Effector memory CD8-positive, alpha-beta T cell (primary cell): Measurements from ENCODE around the gene IL9.
A peak's percentile ranks its signal among the peaks of the same experiment; 100 is the strongest.

Experiments used
- ATAC-seq: fragments of 150-1000 bp; cut with Tn5 transposase; replicated peaks from 2 replicates; pipeline ENCODE4 v1.10.0; 2021; ENCODE audit warnings: mild to moderate bottlenecking, moderate library complexity
- DNase-seq, 3 experiments: peaks; one replicate each; pipeline ENCODE4 v3.0.0; 2021
- H3K27ac Mint-ChIP-seq, 2 donors: one replicate each; pipeline ENCODE4 v1.8.0; 2022; ENCODE audit warnings: mild to moderate bottlenecking in 2 of 2, mixed read lengths in 2 of 2, moderate library complexity in 2 of 2
- H3K27me3 Mint-ChIP-seq, 2 donors: one replicate each; pipeline ENCODE4 v1.8.0; 2022; ENCODE audit warnings: mixed read lengths in 2 of 2
- H3K36me3 Mint-ChIP-seq: one replicate; pipeline ENCODE4 v1.8.0; 2022; ENCODE audit warnings: mild to moderate bottlenecking, moderate library complexity, mixed read lengths; ENCODE audit not compliant: insufficient read depth
- H3K4me1 Mint-ChIP-seq, 2 donors: one replicate each; pipeline ENCODE4 v1.8.0; 2022; ENCODE audit warnings: low read depth in 2 of 2, mixed read lengths in 2 of 2
- H3K4me3 Mint-ChIP-seq, 2 donors: one replicate each; pipeline ENCODE4 v1.8.0; 2022; ENCODE audit warnings: mild to moderate bottlenecking in 2 of 2, mixed read lengths in 2 of 2, moderate library complexity in 2 of 2
- H3K9me3 Mint-ChIP-seq, 2 donors: one replicate each; pipeline ENCODE4 v1.8.0; 2022; ENCODE audit warnings: mixed read lengths in 2 of 2

The IL9 gene

DNA sequence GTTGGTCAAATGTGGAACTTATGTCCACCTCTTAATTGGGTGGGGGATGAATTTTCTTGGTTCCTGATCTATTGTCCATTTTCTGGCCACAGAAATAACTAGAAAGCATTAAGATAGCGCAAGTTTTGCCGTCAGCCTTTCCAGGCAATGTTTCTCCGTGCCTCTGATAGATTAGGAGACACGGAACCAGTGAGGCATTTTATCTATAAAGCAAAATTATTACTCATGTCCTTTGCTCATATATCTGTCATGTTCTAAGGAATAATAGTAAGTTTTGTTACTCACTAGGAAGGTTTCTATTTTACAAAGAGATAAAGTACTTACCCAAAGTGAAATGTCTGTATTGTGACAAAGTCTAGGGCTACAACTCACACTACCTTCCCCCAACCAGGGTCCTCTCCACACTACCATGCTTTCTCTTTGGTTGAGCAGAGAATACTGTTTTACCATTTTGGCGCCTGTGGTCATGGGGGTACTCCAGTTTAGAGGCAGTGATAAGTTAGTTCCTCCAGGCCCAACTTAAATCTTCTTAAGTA is 19.9 kb upstream of the IL9 start:
- Mint-ChIP-seq H3K27me3 (peaks cover 45 to 54% of the 10 kb centered on the region in 2 donors), H3K4me1 (peaks cover 7 to 27% of the 10 kb centered on the region in 2 donors), H3K27ac (no peak overlapping the region), H3K4me3 (no peak overlapping the region), H3K9me3 (peaks cover 1 to 14% of the 10 kb centered on the region in 2 donors), H3K36me3 (no peaks in the 10 kb centered on the region)
- DNase-seq (no peak), ATAC-seq (no peak)

DNA sequence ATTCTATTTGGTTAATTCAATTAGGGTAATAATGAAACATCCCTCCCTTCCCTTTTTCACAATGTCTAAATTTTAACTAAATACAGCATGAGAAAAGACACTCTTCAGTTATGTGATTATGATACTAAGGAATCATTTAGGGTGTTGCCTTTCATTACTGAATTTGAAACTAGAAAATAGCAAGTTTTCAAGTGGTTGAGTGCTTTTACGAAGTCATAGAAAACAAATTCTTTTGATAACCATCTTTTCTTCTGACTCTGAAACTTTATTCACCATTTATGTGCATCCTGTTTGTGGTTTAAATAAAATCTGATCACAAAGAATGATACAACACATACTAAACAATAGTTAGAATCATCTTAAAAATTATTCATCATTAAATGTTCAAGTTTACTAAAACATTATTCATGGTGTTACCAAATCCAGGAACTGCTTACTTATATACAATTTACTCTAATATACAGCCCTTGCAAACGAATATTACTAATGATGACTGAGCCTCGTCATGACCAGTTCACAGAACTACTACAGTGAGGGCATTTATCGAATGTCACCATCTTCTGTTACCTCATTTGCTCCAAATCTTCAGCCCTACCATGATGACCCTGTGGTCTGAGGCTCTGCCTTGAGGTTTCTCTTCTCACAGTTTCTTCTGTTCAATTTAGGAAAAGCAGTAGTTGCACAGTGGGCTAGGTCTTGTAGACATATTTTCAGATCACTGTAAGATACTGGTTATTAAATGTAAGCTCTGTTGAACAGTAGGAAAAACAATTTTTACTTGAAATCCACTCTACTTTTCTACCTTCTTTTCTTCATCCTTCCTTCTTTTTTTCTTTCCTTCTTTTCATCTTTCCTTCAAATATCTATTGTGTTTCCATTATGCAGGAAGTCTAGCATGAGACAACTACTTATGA is 18.3 kb upstream of the IL9 start:
- DNase-seq (no peak), ATAC-seq (peak; percentile 24)
- Mint-ChIP-seq H3K27ac (no peak overlapping the region), H3K9me3 (peaks cover 1 to 14% of the 10 kb centered on the region in 2 donors), H3K27me3 (peaks cover 55 to 62% of the 10 kb centered on the region in 2 donors), H3K4me3 (no peak overlapping the region), H3K36me3 (no peaks in the 10 kb centered on the region), H3K4me1 (peaks cover 7 to 27% of the 10 kb centered on the region in 2 donors)

DNA sequence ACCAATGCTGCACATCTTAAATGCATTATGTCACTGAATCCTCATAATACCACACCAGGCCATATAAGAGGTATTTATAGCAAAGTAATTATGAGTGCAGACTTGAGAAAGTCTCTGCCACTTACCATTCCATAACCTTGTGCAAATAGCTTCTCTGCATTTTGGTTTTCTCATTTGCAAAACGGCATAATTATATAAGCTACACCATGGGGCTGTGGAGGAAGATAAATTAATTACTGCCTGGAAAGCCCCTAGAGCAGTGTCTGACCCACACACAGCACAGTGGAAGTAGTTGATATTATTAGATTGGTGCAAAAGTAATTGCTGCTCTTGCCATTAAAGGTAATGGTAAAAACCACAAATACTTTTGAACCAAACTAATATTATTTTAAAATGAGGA is 9.5 kb upstream of the IL9 start:
- H3K36me3 Mint-ChIP-seq: no peaks in the 10 kb centered on the region
- H3K9me3 Mint-ChIP-seq: no peaks in the 10 kb centered on the region
- ATAC-seq: no peak
- H3K27ac Mint-ChIP-seq: no peak overlapping the region
- H3K27me3 Mint-ChIP-seq: peaks cover 58 to 65% of the 10 kb centered on the region in 2 donors
- no peak overlapping the region for H3K4me3 Mint-ChIP-seq
- DNase-seq: no peak
- no peaks in the 10 kb centered on the region for H3K4me1 Mint-ChIP-seq

DNA sequence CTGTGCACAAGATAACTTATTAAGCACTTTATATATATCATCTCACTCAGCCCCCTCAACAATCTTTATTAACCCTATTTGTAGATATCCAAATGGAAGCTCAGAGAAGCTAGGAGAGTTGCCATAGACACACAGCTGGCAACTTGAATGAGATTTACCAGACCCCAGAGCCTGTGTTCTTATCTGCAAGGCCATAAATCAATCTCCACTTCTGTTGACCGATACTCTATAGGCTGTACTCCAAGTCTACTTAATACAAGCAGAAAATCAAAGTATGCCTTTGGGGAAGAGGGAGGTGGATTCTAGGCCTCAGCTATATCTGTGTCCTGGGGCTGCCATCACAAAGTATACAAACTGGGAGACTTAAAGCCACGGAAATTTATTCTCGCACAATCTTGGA is 6.0 kb upstream of the IL9 start:
- ATAC-seq (no peak), DNase-seq (no peak)
- H3K27me3 Mint-ChIP-seq: peaks cover 61 to 73% of the 10 kb centered on the region in 2 donors
- no peaks in the 10 kb centered on the region for H3K4me1 Mint-ChIP-seq
- no peaks in the 10 kb centered on the region for H3K9me3 Mint-ChIP-seq
- no peak overlapping the region for H3K4me3 Mint-ChIP-seq
- H3K36me3 Mint-ChIP-seq: no peaks in the 10 kb centered on the region
- H3K27ac Mint-ChIP-seq: no peak overlapping the region

DNA sequence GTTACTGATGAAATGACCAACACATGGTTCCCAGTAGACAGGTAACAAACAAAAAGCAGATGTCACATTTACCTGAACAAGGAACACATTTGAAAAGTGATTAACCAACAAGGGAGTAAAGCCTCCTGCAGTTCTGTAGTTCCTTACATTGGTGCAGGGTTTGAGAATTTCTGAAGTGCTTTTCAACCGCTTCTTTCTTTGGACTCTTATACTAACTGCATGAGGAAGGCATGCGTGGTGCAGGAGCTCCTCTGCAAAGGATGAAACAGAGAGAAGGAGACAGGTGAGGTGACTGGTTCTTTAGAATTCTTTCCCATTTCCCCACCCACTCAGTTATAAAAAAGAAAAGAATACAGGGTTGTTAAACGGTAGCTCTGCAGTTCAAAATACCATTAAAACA is 4.6 kb upstream of the IL9 start:
- H3K4me1 Mint-ChIP-seq: no peaks in the 10 kb centered on the region
- H3K36me3 Mint-ChIP-seq: no peaks in the 10 kb centered on the region
- H3K9me3 Mint-ChIP-seq: no peaks in the 10 kb centered on the region
- H3K4me3 Mint-ChIP-seq: no peak overlapping the region
- peaks cover 66 to 86% of the 10 kb centered on the region in 2 donors for H3K27me3 Mint-ChIP-seq
- H3K27ac Mint-ChIP-seq: no peak overlapping the region
- ATAC-seq (no peak), DNase-seq (no peak)

DNA sequence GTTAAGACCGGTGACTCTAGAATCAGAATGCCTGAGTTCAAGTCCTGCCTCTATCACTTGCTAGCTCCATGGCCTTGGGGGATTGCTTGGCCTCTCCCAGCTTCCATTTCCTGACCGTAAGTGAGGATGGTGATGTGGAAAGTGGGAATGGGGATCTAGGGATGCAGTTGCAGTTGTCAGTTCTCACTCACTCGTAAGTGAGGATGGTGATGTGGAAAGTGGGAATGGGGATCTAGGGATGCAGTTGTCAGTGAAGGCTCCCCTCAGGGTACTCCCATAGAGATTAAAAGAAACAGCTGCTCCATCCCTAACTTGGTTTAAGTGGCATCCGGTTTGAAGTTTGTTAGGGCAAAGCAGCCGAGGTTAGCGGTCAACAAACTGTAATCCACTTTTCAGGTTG is 3.0 kb upstream of the IL9 start:
- no peaks in the 10 kb centered on the region for H3K36me3 Mint-ChIP-seq
- no peak overlapping the region for H3K27ac Mint-ChIP-seq

DNA sequence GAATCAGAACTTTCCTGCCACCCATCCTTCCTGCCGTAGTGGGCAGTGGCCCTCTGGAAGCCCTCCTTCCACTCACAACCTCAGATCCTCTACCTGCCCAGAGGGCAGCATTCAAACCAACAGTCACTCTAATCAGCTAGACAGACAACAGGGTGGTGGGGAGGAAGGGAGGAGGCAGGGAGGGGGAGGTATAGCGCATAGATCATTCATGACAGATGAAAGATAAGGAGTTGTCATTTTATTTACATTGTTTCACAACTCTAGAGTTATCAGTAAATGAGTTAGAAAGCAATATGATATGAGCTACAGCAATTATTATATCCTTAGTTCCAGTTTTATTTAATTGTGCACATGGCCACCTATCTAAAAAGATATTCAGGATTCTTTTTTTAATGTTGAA is 852 bp downstream of the IL9 start:
- DNase-seq (no peak), ATAC-seq (no peak)
- Mint-ChIP-seq H3K4me1 (peaks cover 3 to 4% of the 10 kb centered on the region in 2 donors), H3K36me3 (no peaks in the 10 kb centered on the region), H3K27me3 (peaks cover 44 to 66% of the 10 kb centered on the region in 2 donors), H3K4me3 (no peak overlapping the region), H3K27ac (no peak overlapping the region), H3K9me3 (no peaks in the 10 kb centered on the region)

More for the DNA sequence above, 3.0 kb upstream of the IL9 start:
- no peak overlapping the region for H3K4me3 Mint-ChIP-seq
- no peaks in the 10 kb centered on the region for H3K9me3 Mint-ChIP-seq
- DNase-seq (no peak), ATAC-seq (no peak)
- peaks cover 60 to 83% of the 10 kb centered on the region in 2 donors for H3K27me3 Mint-ChIP-seq
- no peaks in the 10 kb centered on the region for H3K4me1 Mint-ChIP-seq

DNA sequence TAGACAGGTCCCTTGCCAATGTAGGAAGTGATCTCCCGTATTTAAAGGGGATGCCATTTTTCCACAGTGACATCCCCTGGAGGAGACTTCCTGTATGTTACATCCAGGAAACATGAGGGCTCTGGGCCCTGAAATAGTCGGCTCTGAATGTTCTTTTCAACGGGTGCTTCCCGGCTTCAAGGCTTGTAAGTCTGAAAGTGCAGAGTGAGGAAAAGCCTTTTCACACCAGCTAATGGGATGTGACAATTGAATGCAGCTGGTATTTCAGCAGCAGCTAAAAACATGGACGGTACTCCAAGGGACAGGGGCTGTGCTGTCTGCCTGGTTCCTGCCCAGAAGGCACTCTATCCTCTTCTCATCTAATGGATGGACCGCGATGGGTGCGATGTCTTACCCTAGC is 1.4 kb downstream of the IL9 start:
- Mint-ChIP-seq H3K27me3 (peaks cover 42 to 63% of the 10 kb centered on the region in 2 donors), H3K9me3 (no peaks in the 10 kb centered on the region), H3K4me3 (no peak overlapping the region), H3K36me3 (no peaks in the 10 kb centered on the region), H3K4me1 (peaks cover 3 to 4% of the 10 kb centered on the region in 2 donors), H3K27ac (no peak overlapping the region)
- ATAC-seq: no peak
- no peak for DNase-seq

DNA sequence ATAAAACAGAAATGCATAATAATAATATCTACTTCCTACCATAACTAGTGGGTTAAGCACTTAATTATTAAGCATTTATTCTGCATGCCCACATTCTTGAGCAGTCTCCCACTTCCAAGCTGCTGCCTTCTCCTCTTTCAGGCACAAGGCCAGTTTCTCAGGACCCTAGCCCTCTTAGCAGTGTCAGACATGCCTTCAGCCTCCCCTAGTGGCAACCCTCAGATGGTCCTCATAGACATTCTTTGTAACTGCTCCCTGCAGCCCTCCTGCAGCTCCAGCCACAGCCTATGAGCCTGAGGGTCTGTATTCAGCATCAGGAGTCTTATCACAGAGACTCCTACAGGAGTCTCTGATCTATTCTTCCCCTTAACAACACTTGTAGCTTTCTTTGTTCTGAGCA is 3.9 kb downstream of the IL9 start:
- ATAC-seq: no peak
- Mint-ChIP-seq H3K4me3 (no peak overlapping the region), H3K36me3 (no peaks in the 10 kb centered on the region), H3K4me1 (peaks cover 4 to 12% of the 10 kb centered on the region in 2 donors), H3K9me3 (no peaks in the 10 kb centered on the region), H3K27me3 (peaks cover 22 to 45% of the 10 kb centered on the region in 2 donors), H3K27ac (no peak overlapping the region)
- no peak for DNase-seq

DNA sequence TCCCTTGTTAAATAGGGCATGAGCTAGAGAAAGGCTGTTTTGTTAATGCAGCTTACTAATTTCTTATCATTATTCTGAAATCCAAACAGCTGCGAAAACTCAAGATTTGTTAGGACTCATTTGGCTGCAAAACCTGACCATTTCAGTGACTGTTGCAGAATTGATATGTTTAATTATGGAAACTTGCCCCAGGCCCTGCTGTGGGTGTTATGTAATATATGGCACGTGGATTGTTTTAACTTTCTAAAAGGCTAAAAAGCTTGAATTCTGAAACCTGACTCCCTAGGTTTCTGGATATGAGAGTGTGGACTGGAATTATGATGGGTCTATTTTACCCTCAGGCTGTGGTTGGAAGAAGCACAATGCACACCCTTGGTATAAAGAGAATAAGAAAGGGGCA is 4.4 kb downstream of the IL9 start:
- Mint-ChIP-seq H3K27me3 (peaks cover 17 to 40% of the 10 kb centered on the region in 2 donors), H3K4me3 (no peak overlapping the region)

DNA sequence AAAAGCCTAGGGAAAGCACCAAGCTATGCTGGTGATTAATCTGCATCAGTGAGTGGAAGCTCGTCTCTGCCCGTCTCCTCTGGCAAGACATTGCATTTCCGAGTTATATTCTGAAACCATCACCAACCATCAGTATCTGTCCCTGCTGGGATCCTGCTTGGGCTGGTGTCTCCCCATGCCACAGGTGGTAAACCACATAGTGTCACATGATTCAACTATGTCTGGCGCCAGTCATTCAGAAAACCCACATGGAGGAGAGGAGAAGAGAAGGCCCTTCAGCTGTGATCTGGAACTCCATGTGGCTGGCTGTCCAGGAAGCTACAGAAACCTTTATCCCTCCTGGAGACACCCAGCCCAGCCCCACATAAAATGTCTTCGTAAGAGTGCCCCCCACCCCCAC is 4.8 kb downstream of the IL9 start:
- Mint-ChIP-seq H3K9me3 (no peaks in the 10 kb centered on the region), H3K4me3 (no peak overlapping the region), H3K27me3 (peaks cover 13 to 37% of the 10 kb centered on the region in 2 donors), H3K4me1 (peaks cover 4 to 12% of the 10 kb centered on the region in 2 donors), H3K27ac (no peak overlapping the region), H3K36me3 (no peaks in the 10 kb centered on the region)
- ATAC-seq (peak; percentile 16), DNase-seq (no peak)

More for the DNA sequence above, 4.4 kb downstream of the IL9 start:
- no peak for ATAC-seq
- H3K27ac Mint-ChIP-seq: no peak overlapping the region
- DNase-seq: no peak
- no peaks in the 10 kb centered on the region for H3K36me3 Mint-ChIP-seq
- H3K4me1 Mint-ChIP-seq: peaks cover 4 to 12% of the 10 kb centered on the region in 2 donors
- no peaks in the 10 kb centered on the region for H3K9me3 Mint-ChIP-seq

DNA sequence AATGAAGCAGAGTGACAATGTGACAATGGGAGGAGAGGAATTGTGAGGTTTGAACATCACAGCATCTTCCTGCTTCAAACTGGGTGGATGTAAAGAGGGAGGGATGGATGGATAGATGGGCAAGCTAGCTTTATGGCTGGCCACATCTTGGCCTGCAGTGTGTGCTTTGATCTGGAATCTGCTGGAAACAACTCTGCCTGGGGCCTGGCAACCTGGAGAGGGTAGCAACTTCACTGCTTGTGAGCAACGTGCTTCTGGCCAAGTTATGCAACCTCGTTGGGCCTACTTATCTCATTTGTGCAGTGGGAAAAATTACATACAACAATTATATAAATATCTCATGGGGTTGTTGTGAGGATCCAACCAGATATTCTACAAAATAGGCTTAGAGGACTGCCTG is 5.3 kb downstream of the IL9 start:
- H3K27me3 Mint-ChIP-seq: peaks cover 12 to 37% of the 10 kb centered on the region in 2 donors
- peaks cover 4 to 12% of the 10 kb centered on the region in 2 donors for H3K4me1 Mint-ChIP-seq
- no peak overlapping the region for H3K27ac Mint-ChIP-seq
- no peak overlapping the region for H3K4me3 Mint-ChIP-seq
- no peaks in the 10 kb centered on the region for H3K36me3 Mint-ChIP-seq
- DNase-seq: no peak
- H3K9me3 Mint-ChIP-seq: no peaks in the 10 kb centered on the region
- no peak for ATAC-seq

DNA sequence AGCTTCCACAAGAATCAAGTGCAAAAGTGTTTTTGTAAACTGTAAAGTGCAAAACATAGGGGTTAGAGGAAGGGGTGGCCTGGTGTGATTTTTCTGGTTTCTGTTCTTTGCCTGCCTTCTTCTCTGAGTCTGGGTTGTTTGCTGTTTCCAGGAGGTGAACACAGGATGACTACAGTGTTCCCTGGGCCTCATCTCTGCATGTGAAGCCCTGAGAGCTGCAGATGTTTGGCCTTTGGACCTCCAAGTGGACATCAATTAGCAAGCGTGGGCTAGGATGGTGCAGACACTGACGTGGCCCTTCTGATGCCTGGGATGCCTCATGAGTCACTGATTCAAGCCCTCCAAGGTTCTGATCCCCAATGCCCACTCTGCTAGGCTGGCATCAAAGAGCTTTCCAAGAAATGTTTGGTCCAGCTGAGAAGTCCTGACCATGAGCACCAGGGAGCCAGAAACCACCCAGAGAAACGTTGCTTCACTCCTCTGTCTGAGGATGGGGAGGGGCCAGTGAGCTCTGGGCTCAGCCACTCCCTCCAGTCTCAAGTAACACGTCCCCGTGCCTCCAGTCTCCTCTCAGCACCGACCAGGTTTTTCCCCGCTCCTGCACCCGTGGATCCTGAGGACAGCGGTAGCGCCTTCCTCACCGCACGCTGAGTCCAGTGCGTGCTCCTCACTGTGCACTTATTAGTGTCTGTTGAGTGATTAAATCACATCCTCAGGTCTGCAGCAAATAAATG is 7.6 kb downstream of the IL9 start:
- peaks cover 4 to 12% of the 10 kb centered on the region in 2 donors for H3K4me1 Mint-ChIP-seq
- ATAC-seq (no peak), DNase-seq (no peak)
- H3K27ac Mint-ChIP-seq: peak overlapping the region in 1 of 2 donors; percentile 63
- H3K4me3 Mint-ChIP-seq: peak overlapping the region; percentile 15 to 36
- H3K9me3 Mint-ChIP-seq: no peaks in the 10 kb centered on the region
- no peaks in the 10 kb centered on the region for H3K36me3 Mint-ChIP-seq
- peaks cover 11 to 46% of the 10 kb centered on the region in 2 donors for H3K27me3 Mint-ChIP-seq
